ENCODE results near the gene HOMER1. TPM values are rescaled to one million over a fixed set of nuclear protein-coding genes. Genes with fewer than 3 reads are reported as not detected.

HOMER1 gene
- total and polyA plus RNA-seq, 2 of the 13 experiments (the other 11 are each of a cell fraction or from before 2014, with no cell fraction given), result 5.3 to 24.8 TPM

DNA sequence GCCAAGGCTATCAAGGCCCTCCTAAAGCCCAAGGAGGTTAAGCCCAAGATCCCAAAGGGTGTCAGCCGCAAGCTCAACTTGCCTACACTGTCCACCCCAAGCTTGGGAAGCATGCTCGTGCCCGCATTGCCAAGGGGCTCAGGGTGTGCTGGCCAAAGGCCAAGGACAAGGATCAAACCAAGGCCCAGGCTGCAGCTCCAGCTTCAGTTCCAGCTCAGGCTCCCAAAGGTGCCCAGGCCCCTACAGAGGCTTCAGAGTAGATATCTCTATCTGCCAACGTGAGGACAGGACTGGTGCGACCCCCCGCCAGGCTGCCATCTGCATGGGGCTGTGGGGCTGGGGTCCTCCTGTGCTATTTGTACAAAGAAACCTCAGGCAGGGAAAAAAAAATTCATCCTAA lies 3.3 kb downstream of the HOMER1 start:
- H3K4me1 ChIP-seq (ENCODE audit: insufficient read depth, low read length), result peaks cover 53% of the 10 kb centered on the region
- peaks cover 15% of the 10 kb centered on the region for H4K20me1 ChIP-seq (ENCODE audit: insufficient read depth, low read length)
- ATAC-seq (no peak), DNase-seq (ENCODE audit: low spot score) (no peak), FAIRE-seq (no peak)
- no peak overlapping the region for H3K27ac ChIP-seq (ENCODE audit: extremely low read length, insufficient read depth, low read length)
- H2AFZ ChIP-seq (ENCODE audit: low read length), result no peak overlapping the region
- TF ChIP-seq ZFX (CRISPR knock-in tag; IDR thresholded peaks at IDR 0.05; ENCODE audit: low read depth) (0 out of 2 replicates have a peak, but pooled peaks have one; percentile 18), ZNF629 (CRISPR knock-in tag; conservative IDR thresholded peaks at IDR 0.05) (no peak), HNF4A (CRISPR knock-in tag; IDR thresholded peaks at IDR 0.05) (peak; percentile 28; the same call in 1 of the 2 replicates), SALL1 (CRISPR knock-in tag; IDR thresholded peaks at IDR 0.05) (peak; percentile 29; the same call in 1 of the 2 replicates), ZNF225 (CRISPR knock-in tag; IDR thresholded peaks at IDR 0.05) (0 out of 2 replicates have a peak, but pooled peaks have one; percentile 36)
- TF ChIP-seq, protein P1, sequence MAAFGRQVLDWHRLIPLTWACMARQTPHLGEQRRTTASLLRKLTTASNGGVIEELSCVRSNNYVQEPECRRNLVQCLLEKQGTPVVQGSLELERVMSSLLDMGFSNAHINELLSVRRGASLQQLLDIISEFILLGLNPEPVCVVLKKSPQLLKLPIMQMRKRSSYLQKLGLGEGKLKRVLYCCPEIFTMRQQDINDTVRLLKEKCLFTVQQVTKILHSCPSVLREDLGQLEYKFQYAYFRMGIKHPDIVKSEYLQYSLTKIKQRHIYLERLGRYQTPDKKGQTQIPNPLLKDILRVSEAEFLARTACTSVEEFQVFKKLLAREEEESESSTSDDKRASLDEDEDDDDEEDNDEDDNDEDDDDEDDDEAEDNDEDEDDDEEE (CRISPR knock-in tag; IDR thresholded peaks at IDR 0.05), result 0 out of 2 replicates have a peak, but pooled peaks have one; percentile 33
- TF ChIP-seq, protein P2, sequence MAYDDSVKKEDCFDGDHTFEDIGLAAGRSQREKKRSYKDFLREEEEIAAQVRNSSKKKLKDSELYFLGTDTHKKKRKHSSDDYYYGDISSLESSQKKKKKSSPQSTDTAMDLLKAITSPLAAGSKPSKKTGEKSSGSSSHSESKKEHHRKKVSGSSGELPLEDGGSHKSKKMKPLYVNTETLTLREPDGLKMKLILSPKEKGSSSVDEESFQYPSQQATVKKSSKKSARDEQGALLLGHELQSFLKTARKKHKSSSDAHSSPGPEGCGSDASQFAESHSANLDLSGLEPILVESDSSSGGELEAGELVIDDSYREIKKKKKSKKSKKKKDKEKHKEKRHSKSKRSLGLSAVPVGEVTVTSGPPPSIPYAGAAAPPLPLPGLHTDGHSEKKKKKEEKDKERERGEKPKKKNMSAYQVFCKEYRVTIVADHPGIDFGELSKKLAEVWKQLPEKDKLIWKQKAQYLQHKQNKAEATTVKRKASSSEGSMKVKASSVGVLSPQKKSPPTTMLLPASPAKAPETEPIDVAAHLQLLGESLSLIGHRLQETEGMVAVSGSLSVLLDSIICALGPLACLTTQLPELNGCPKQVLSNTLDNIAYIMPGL (CRISPR knock-in tag; IDR thresholded peaks at IDR 0.05; ENCODE audit: borderline replicate concordance in 1 of 2, low read depth in 1 of 2), result no peak
- TF ChIP-seq, protein P3, sequence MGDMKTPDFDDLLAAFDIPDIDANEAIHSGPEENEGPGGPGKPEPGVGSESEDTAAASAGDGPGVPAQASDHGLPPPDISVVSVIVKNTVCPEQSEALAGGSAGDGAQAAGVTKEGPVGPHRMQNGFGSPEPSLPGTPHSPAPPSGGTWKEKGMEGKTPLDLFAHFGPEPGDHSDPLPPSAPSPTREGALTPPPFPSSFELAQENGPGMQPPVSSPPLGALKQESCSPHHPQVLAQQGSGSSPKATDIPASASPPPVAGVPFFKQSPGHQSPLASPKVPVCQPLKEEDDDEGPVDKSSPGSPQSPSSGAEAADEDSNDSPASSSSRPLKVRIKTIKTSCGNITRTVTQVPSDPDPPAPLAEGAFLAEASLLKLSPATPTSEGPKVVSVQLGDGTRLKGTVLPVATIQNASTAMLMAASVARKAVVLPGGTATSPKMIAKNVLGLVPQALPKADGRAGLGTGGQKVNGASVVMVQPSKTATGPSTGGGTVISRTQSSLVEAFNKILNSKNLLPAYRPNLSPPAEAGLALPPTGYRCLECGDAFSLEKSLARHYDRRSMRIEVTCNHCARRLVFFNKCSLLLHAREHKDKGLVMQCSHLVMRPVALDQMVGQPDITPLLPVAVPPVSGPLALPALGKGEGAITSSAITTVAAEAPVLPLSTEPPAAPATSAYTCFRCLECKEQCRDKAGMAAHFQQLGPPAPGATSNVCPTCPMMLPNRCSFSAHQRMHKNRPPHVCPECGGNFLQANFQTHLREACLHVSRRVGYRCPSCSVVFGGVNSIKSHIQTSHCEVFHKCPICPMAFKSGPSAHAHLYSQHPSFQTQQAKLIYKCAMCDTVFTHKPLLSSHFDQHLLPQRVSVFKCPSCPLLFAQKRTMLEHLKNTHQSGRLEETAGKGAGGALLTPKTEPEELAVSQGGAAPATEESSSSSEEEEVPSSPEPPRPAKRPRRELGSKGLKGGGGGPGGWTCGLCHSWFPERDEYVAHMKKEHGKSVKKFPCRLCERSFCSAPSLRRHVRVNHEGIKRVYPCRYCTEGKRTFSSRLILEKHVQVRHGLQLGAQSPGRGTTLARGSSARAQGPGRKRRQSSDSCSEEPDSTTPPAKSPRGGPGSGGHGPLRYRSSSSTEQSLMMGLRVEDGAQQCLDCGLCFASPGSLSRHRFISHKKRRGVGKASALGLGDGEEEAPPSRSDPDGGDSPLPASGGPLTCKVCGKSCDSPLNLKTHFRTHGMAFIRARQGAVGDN (CRISPR knock-in tag; IDR thresholded peaks at IDR 0.05), result peak; percentile 65
- H3K4me2 ChIP-seq (ENCODE audit: low read depth, low read length), result peak overlapping the region; percentile 83
- intact Hi-C loops (cut with micrococcal nuclease; ENCODE audit: unreplicated experiment) (loop anchor here (5.0 kb wide), 2 partner anchors 37 to 273 kb away; partner anchors contain the start of gene JMY), in situ Hi-C loops (cut with HindIII; ENCODE audit: extremely low pct_ligation_motif_present, low pct_unique_long_range_greater_than_20kb) (no loop called here)
- WGBS (ENCODE audit: low lambda C conversion rate), result 48% methylated on average over 3 of the region's 6 CpGs
- ChIA-PET CTCF (ENCODE audit: low intra/inter-chr PET ratio, low total read pairs) (no interaction called here), POLR2A (no interaction called here)
- H3K27me3 ChIP-seq (ENCODE audit: control insufficient read depth in 1 of 2, insufficient read depth in 2 of 2, low read length in 2 of 2), result no peaks in the 10 kb centered on the region; a peak in 1 of 5 replicates
- H3K36me3 ChIP-seq (replicated peaks in 1 of 2; ENCODE audit: control insufficient read depth in 1 of 2, insufficient read depth in 2 of 2, low read length in 2 of 2), result no peaks in the 10 kb centered on the region
- no TSS peak for BruUV-seq (replicated peaks)
- H3K9me3 ChIP-seq (ENCODE audit: low read length), result no peaks in the 10 kb centered on the region
- peaks cover 72% of the 10 kb centered on the region for H3K79me2 ChIP-seq (ENCODE audit: insufficient read depth, low read length)
- peak overlapping the region; percentile 82 to 88 (median 88) for H3K4me3 ChIP-seq (replicated peaks in 1 of 3; ENCODE audit: insufficient read depth in 1 of 3, low read depth in 2 of 3, low read length in 3 of 3)
- H3K9ac ChIP-seq (ENCODE audit: insufficient read depth, low read depth, low read length), result peak overlapping the region; percentile 93; the same call in 1 of the 2 replicates
